IPS-15b (cell line): ENCODE data around the gene SLC25A12.

Experiments
- H3K27me3 ChIP-seq: one replicate; pipeline ENCODE4 v1.6.1; 2013; ENCODE audit warnings: low read length; ENCODE audit not compliant: control insufficient read depth, insufficient read depth
- H3K36me3 ChIP-seq: one replicate; pipeline ENCODE4 v1.6.1; 2013; ENCODE audit warnings: low read length; ENCODE audit not compliant: control insufficient read depth, insufficient read depth
- H3K4me1 ChIP-seq: one replicate; pipeline ENCODE4 v1.6.1; 2013; ENCODE audit warnings: mild to moderate bottlenecking, low read length; ENCODE audit not compliant: control insufficient read depth, insufficient read depth
- H3K4me3 ChIP-seq: one replicate; pipeline ENCODE4 v1.5.1; 2013; ENCODE audit warnings: low read depth, low read length
- H3K9ac ChIP-seq: one replicate; pipeline ENCODE4 v1.6.1; 2013; ENCODE audit warnings: low read depth, mild to moderate bottlenecking, low read length
- H3K9me3 ChIP-seq: one replicate; pipeline ENCODE4 v1.6.1; 2013; ENCODE audit warnings: mild to moderate bottlenecking, low read length; ENCODE audit not compliant: control insufficient read depth, insufficient read depth

Gene SLC25A12

GRCh38 chr2:171741189-171741588 is 152.9 kb downstream of the SLC25A12 start:
- Histone ChIP-seq H3K4me3 (no peak overlapping the region), H3K9ac (no peak overlapping the region), H3K4me1 (no peaks in the 10 kb centered on the region), H3K36me3 (peaks cover 4% of the 10 kb centered on the region), H3K9me3 (no peaks in the 10 kb centered on the region), H3K27me3 (no peaks in the 10 kb centered on the region)

- H3K4me3 ChIP-seq = no peak overlapping the region
- H3K9me3 ChIP-seq = no peaks in the 10 kb centered on the region
- no peaks in the 10 kb centered on the region for H3K27me3 ChIP-seq
- H3K9ac ChIP-seq = no peak overlapping the region
- peaks cover 4% of the 10 kb centered on the region for H3K36me3 ChIP-seq
- no peaks in the 10 kb centered on the region for H3K4me1 ChIP-seq
Measured at GRCh38 chr2:171735991-171736710, 157.9 kb downstream of the SLC25A12 start.
